Gastrocnemius medialis (tissue), 4 donors: Measurements from ENCODE around the gene DAPK1. TPM values are rescaled to one million over a fixed set of nuclear protein-coding genes. Genes with fewer than 3 reads are reported as not detected.

Source experiments
- ATAC-seq, 2 donors: fragments of 150-250 bp; one replicate each; pipeline ENCODE4 v1.9.1; 2016
- DNase-seq, 2 donors: peaks; one replicate each; pipeline ENCODE4 v3.0.0-alpha.2; 2019
- H3K27ac ChIP-seq, 4 donors: fragments of 200-600 bp; sonication (generic); 1 replicate in 1 of 4; 2 replicates in 3 of 4; pipeline ENCODE4 v1.5.1; 2016 to 2018; ENCODE audit warnings: mild to moderate bottlenecking in 2 of 4, moderate library complexity in 1 of 4
- H3K27me3 ChIP-seq, 3 donors: fragments of 200-600 bp; sonication (generic) in 2 of 3; 1 replicate in 1 of 3; 2 replicates in 2 of 3; pipeline versions ENCODE4 v1.5.1 to v1.6.0; 2016 to 2019; ENCODE audit warnings: mild to moderate bottlenecking in 1 of 3, moderate library complexity in 1 of 3
- H3K36me3 ChIP-seq, 2 donors: fragments of 200-600 bp; sonication (generic) in 1 of 2; one replicate each; pipeline ENCODE4 v1.5.1; 2017 to 2018
- H3K4me1 ChIP-seq, 2 donors: fragments of 200-600 bp; sonication (generic) in 1 of 2; one replicate each; pipeline ENCODE4 v1.5.1; 2016 to 2017; ENCODE audit warnings: mild to moderate bottlenecking in 2 of 2
- H3K4me3 ChIP-seq, 4 donors: fragments of 200-600 bp; sonication (generic) in 3 of 4; 1 replicate in 1 of 4; 2 replicates in 3 of 4; pipeline ENCODE4 v1.5.1; 2016 to 2019; ENCODE audit warnings: mild to moderate bottlenecking in 2 of 4
- H3K9me3 ChIP-seq, 3 donors: fragments of 200-600 bp; sonication (generic) in 2 of 3; 1 replicate in 1 of 3; 2 replicates in 2 of 3; pipeline ENCODE4 v1.5.1; 2016 to 2019
- CTCF ChIP-seq, 5 experiments: fragments of 450-650 bp in 3 of 5; fragments of 200-600 bp in 2 of 5; sonication (generic) in 2 of 5; IDR thresholded peaks in 4 of 5; conservative IDR thresholded peaks in 1 of 5; 1 replicate in 4 of 5; 2 replicates in 1 of 5; pipeline ENCODE4 v1.5.1; 2016 to 2019; ENCODE audit warnings: antibody characterized with exemption in 5 of 5, mild to moderate bottlenecking in 3 of 5, moderate library complexity in 3 of 5
- POLR2A ChIP-seq, 2 donors: fragments of 450-650 bp; IDR thresholded peaks; one replicate each; pipeline ENCODE4 v1.6.1; 2017; ENCODE audit warnings: antibody characterized with exemption in 2 of 2, mild to moderate bottlenecking in 2 of 2, moderate library complexity in 2 of 2
- in situ Hi-C, 4 donors: fragments of 200-750 bp; cut with MboI; loops; one replicate each; pipeline versions ENCODE4 v1.15.0 to v1.8.0; 2017; ENCODE audit warnings: low sequenced_read_pairs in 4 of 4
- intact Hi-C: fragments of 100-400 bp; cut with DNase I; formaldehyde crosslinking; loops from one replicate; pipeline ENCODE4 v1.15.1; 2023; ENCODE audit warnings: low total_unique reads
- total RNA-seq, 4 donors: library from RNA; depleted of rRNA; stranded (reverse); fragments of >200 nt; gene quantifications; one replicate each; pipeline versions ENCODE4 v1.1.0 to v1.2.3, GENCODE V29; 2016

DAPK1 gene
- total RNA-seq, 4 donors from 2014 or later = 1.2 to 4.3 (median 2.7) TPM

- intact Hi-C loops = no loop called here
- in situ Hi-C loops = no loop called here
- TF ChIP-seq POLR2A (IDR thresholded peaks at IDR 0.05) (no peak), CTCF (IDR thresholded peaks at IDR 0.05 in 4 of 5, conservative IDR thresholded peaks at IDR 0.05 in 1 of 5) (no peak)
- no peak for ATAC-seq
- DNase-seq = no peak
- H3K27me3 ChIP-seq = no peaks in the 10 kb centered on the region
- H3K27ac ChIP-seq = no peak overlapping the region
- H3K9me3 ChIP-seq = no peaks in the 10 kb centered on the region
- H3K36me3 ChIP-seq = no peaks in the 10 kb centered on the region
- H3K4me3 ChIP-seq = no peak overlapping the region
- no peaks in the 10 kb centered on the region for H3K4me1 ChIP-seq
These were observed 109.3 kb downstream of the DAPK1 start for GRCh38 chr9:87606841-87607521.

- no peaks in the 10 kb centered on the region for H3K27me3 ChIP-seq
- ATAC-seq (no peak), DNase-seq (no peak)
- no peak overlapping the region for H3K4me3 ChIP-seq
- no peaks in the 10 kb centered on the region for H3K36me3 ChIP-seq
- in situ Hi-C loops (no loop called here), intact Hi-C loops (no loop called here)
- no peaks in the 10 kb centered on the region for H3K9me3 ChIP-seq
- H3K4me1 ChIP-seq = no peaks in the 10 kb centered on the region
- H3K27ac ChIP-seq = no peak overlapping the region
- no peak for TF ChIP-seq POLR2A (IDR thresholded peaks at IDR 0.05)
- TF ChIP-seq CTCF (IDR thresholded peaks at IDR 0.05 in 4 of 5, conservative IDR thresholded peaks at IDR 0.05 in 1 of 5) = no peak
These were observed 110.2 kb downstream of the DAPK1 start for GRCh38 chr9:87607859-87608258.

GRCh38 chr9:87609002-87609401 lies 111.3 kb downstream of the DAPK1 start:
- DNase-seq (no peak), ATAC-seq (no peak)
- Histone ChIP-seq H3K36me3 (no peaks in the 10 kb centered on the region), H3K4me3 (no peak overlapping the region), H3K9me3 (no peaks in the 10 kb centered on the region), H3K27me3 (no peaks in the 10 kb centered on the region), H3K27ac (no peak overlapping the region), H3K4me1 (no peaks in the 10 kb centered on the region)
- in situ Hi-C loops (no loop called here), intact Hi-C loops (no loop called here)
- no peak for TF ChIP-seq CTCF (IDR thresholded peaks at IDR 0.05 in 4 of 5, conservative IDR thresholded peaks at IDR 0.05 in 1 of 5)
- no peak for TF ChIP-seq POLR2A (IDR thresholded peaks at IDR 0.05)

- TF ChIP-seq POLR2A (IDR thresholded peaks at IDR 0.05) (no peak), CTCF (IDR thresholded peaks at IDR 0.05 in 4 of 5, conservative IDR thresholded peaks at IDR 0.05 in 1 of 5) (no peak)
- intact Hi-C loops = no loop called here
- ATAC-seq = no peak
These were observed 111.8 kb downstream of the DAPK1 start for GRCh38 chr9:87609486-87609885.

More at GRCh38 chr9:87609486-87609885, 111.8 kb downstream of the DAPK1 start:
- in situ Hi-C loops = no loop called here
- H3K4me3 ChIP-seq = no peak overlapping the region
- H3K4me1 ChIP-seq = no peaks in the 10 kb centered on the region
- no peaks in the 10 kb centered on the region for H3K27me3 ChIP-seq
- no peak for DNase-seq
- no peaks in the 10 kb centered on the region for H3K9me3 ChIP-seq
- no peaks in the 10 kb centered on the region for H3K36me3 ChIP-seq
- no peak overlapping the region for H3K27ac ChIP-seq
